AG09309 (cell line): Measurements from ENCODE around the gene RFPL2.
A peak's percentile ranks its signal among the peaks of the same experiment; 100 is the strongest.
"Not testable (repeated sequence)": the region's sequence is repeated elsewhere in the genome, so short reads cannot be mapped to it uniquely, and the experiment has no call there.

ENCODE experiments used
- DNase-seq: peaks from one replicate; pipeline ENCODE4 v3.0.0-alpha.2; 2010; ENCODE audit warnings: low read depth
- H3K4me3 ChIP-seq: 2 replicates; pipeline ENCODE4 v1.5.1; 2011; ENCODE audit warnings: mild to moderate bottlenecking, low read depth, low read length, moderate library complexity; ENCODE audit not compliant: control insufficient read depth
- TF ChIP-seq, protein P1 (sequence below): IDR thresholded peaks from 2 replicates; pipeline ENCODE4 v1.5.1; 2011; ENCODE audit warnings: mild to moderate bottlenecking, low read depth, low read length, inconsistent platforms; ENCODE audit not compliant: insufficient read depth, control insufficient read depth; ENCODE audit errors: missing control alignments

Gene RFPL2

DNA sequence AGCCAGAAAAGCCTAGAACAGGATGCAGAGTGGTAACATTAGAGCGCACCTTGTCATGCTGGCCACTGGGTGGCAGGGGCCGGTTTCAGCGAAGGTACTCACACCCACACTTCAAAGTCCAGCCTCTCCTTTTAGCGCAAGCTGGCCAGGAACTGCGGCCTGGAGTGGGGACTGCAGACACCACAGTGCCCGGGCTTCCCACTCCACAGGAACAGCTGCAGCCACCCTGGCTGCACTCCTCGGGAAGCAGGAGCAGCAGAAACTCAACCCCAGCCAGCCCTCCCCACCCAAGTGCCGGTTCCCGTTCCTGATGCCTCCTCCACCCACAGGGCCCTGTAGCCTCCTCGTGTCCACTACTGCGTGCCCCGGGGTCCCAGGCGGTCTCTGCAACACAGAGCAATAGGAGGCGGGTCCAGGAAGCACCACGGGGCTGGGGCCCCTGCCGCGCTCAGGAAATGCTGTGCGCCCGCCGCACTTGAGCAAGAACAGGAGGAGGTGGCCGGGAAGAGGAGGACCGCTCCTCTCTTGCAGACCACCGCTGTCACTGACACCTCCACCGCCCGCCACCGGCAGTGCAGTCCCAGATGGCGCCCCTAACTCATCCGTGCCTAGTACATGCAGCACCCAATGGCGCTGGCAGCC lies 2.2 kb downstream of the RFPL2 start:
- no peak overlapping the region for H3K4me3 ChIP-seq
- TF ChIP-seq, protein P1, sequence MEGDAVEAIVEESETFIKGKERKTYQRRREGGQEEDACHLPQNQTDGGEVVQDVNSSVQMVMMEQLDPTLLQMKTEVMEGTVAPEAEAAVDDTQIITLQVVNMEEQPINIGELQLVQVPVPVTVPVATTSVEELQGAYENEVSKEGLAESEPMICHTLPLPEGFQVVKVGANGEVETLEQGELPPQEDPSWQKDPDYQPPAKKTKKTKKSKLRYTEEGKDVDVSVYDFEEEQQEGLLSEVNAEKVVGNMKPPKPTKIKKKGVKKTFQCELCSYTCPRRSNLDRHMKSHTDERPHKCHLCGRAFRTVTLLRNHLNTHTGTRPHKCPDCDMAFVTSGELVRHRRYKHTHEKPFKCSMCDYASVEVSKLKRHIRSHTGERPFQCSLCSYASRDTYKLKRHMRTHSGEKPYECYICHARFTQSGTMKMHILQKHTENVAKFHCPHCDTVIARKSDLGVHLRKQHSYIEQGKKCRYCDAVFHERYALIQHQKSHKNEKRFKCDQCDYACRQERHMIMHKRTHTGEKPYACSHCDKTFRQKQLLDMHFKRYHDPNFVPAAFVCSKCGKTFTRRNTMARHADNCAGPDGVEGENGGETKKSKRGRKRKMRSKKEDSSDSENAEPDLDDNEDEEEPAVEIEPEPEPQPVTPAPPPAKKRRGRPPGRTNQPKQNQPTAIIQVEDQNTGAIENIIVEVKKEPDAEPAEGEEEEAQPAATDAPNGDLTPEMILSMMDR, result peak; percentile 55
- no peak for DNase-seq

DNA sequence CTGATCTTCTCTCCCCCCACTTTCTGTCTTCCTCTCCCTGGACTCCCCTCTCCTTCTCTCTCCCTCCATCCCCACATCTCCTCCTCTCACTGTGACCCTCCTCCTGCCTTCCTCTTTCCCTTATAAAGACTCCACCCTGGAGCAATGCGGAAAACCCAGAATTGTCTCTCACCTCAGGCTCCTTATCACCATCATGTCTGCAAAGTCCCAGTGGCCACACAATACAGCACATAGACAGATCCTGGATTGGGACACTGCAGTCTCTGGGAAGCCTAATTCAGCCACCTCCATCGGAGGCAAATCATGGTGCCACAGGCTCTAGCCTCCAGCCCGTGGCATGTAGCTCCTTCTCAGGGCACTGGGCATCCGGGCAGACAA lies 2.7 kb downstream of the RFPL2 start:
- no peak overlapping the region for H3K4me3 ChIP-seq
- TF ChIP-seq, protein P1, result no peak

DNA sequence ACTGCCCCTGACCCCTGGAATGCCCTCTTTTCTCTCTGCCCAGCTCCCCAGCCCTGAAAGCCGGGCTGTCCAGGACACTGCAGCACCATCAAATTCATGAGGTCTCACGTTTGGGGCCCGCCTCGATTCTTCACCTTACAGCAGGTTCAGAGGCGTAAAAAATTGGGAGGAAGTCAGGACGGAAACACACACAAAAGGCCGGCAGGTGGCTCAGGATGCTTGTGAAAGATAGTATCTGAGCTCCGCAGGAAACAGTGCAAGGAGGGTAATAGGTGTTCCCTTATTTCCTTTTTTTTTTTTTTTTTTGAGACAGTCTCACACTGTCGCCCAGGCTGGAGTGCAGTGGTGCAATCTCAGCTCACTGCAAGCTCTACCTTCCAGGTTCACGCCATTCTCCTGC lies 4.1 kb downstream of the RFPL2 start:
- H3K4me3 ChIP-seq, result no peak overlapping the region
- TF ChIP-seq, protein P1, result no peak
- DNase-seq, result no peak

More for the DNA sequence above, 2.7 kb downstream of the RFPL2 start:
- DNase-seq, result no peak

DNA sequence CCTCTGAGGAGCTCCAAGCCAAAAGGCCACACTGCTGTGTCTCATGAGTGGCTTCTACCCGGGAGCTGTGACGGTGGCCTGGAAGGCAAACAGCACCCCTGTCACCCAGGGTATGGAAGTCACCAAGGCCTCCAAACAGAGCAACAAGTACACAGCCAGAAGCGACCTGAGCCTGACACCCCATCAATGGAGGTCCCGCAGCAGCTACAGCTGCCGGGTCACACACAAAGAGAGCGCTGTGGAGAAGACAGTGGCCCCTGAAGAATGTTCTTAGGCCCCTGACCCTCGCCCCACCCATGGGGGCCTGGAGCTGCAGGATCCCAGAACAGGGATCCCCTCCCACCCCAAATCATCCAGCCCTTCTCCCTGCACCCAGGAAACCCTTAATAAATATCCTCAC lies 4.9 kb downstream of the RFPL2 start:
- DNase-seq, result no peak
- H3K4me3 ChIP-seq, result no peak overlapping the region
- TF ChIP-seq, protein P1, result no peak

DNA sequence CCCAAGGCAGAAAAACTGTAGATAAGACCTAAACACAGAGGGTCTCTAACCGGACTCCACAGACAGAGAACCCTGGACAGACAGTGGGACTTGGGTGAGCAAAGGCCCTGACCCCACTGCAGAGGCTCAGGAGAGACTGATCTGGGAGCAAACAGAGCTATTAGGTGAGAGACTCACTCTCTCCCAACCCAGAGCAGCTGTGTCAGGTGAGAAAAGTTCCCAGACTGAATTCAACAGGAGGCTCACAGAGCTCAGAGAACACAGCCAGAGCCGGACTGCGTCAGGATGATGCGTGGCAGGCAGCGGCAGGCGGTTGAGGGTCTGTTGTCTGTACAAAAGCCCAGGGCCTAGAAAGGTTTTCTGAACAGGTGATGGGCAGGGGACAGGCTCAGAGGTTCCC lies 5.5 kb downstream of the RFPL2 start:
- H3K4me3 ChIP-seq, result no peak overlapping the region
- TF ChIP-seq, protein P1, result no peak
- no peak for DNase-seq

DNA sequence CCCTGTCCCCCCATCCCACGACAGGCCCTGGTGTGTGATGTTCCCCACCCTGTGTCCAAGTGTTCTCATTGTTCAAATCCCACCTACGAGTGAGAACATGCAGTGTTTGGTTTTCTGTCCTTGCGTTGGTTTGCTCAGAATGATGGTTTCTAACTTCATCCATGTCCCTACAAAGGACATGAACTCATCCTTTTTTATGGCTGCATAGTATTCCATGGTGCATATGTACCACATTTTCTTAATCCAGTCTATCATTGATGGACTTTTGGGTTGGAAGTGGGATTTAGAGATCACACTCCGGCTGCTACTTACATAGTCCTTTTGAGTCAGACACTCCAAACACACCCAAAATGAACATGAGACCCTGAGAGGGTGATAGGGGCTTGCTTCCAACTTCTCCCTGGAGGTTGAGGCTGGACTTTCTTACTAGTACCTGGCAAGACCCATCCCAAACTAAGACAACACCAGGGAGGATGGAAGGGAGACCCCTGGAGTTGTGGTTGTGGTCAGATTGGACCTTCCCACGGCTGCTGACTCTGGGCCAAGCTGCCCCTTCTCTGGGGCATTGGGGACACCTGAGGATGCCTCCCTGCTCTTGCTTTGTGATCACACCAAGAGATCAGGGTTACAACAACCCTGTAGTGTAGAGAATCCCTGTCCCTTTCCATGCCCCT lies 7.2 kb downstream of the RFPL2 start:
- not testable (repeated sequence) for H3K4me3 ChIP-seq, DNase-seq

DNA sequence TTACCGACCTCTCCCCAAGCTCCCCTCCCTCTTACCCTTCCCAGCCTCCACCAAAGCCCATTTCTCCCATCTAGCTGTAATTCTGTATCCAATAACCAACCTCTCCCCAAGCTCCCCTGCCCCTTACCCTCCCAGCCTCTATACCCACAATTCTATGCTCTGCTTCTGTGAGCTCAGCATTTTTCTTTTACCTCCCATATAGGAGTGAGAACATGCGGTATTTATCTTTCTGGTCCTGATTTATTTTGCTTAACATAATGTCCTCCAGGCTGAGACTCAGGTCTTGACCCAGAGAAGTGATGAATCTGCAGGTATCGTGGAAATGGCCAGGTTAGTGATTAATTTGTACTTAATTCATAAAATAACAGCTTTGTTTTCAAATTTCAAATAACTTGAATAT lies 9.0 kb downstream of the RFPL2 start:
- not testable (repeated sequence) for DNase-seq, H3K4me3 ChIP-seq

DNA sequence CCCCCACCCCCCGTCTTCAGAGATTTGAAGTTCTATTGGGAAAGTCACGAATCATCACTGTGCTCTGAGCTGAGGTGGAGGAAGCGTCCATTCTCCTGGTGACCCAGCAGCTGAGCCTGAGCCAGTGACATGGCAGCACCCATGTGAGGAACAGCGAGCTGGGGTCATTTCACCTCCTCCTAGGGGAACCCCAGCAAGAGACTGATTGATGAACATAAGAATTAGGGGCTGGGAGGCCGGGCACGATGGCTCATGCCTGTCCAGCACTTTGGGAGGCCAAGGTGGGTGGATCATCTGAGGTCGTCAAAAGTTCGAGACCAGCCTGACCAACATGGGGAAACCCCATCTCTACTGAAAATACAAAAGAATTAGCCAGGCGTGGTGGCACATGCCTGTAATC lies 11.5 kb downstream of the RFPL2 start:
- not testable (repeated sequence) for DNase-seq, H3K4me3 ChIP-seq

DNA sequence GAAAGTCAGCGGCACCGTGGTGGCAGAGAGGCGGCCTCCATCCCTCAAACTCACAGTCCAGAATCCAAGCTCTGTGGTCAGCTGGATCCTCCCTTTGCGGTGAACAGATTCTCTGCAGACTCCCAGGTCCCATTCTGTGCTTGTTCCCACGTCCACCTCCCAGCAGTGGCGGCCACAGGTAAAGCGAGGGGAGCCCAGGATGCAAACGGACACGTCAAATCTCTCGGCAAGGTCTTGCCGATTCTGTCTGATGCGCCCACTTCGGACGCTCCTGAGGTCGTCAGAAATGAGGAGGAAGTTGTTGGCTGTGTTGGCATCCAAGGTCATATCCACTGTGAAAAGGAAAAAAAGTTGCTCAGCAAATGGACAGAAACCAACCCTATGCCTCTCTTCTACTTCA lies 13.9 kb downstream of the RFPL2 start:
- not testable (repeated sequence) for DNase-seq, H3K4me3 ChIP-seq
